GOT3 (cell line): ENCODE measurements around the gene A2M.

Experiments used
- DNase-seq: peaks from one replicate; lab custom pipeline; 2025; ENCODE audit warnings: mixed read lengths; lab: John Stamatoyannopoulos, UW

Gene A2M

GRCh38 chr12:9098463-9099026 is 17.2 kb downstream of the A2M start:
- DNase-seq = no peak

- DNase-seq = no peak
These were observed 17.6 kb downstream of the A2M start for GRCh38 chr12:9098115-9098452.

GRCh38 chr12:9096563-9097176 is 19.0 kb downstream of the A2M start:
- DNase-seq = no peak

GRCh38 chr12:9095322-9095721 is 20.4 kb downstream of the A2M start:
- no peak for DNase-seq

- no peak for DNase-seq
These were observed 21.1 kb downstream of the A2M start for GRCh38 chr12:9094512-9095206.

GRCh38 chr12:9091891-9092598 is 23.7 kb downstream of the A2M start:
- DNase-seq = no peak

GRCh38 chr12:9090220-9090619 is 25.5 kb downstream of the A2M start:
- DNase-seq = no peak

- DNase-seq = no peak
These were observed 28.5 kb downstream of the A2M start for GRCh38 chr12:9087087-9087835.

- no peak for DNase-seq
These were observed 29.6 kb downstream of the A2M start for GRCh38 chr12:9086087-9086486.

- DNase-seq = no peak
These were observed 31.3 kb downstream of the A2M start for GRCh38 chr12:9084417-9084816.

- no peak for DNase-seq
These were observed 31.9 kb downstream of the A2M start for GRCh38 chr12:9083793-9084192.

GRCh38 chr12:9081667-9082427 is 33.9 kb downstream of the A2M start:
- DNase-seq = no peak

- no peak for DNase-seq
These were observed 35.6 kb downstream of the A2M start for GRCh38 chr12:9079883-9080675.

GRCh38 chr12:9079082-9079481 is 36.6 kb downstream of the A2M start:
- DNase-seq = no peak

GRCh38 chr12:9077152-9078031 is 38.3 kb downstream of the A2M start:
- DNase-seq = no peak

GRCh38 chr12:9076733-9077132 is 39.0 kb downstream of the A2M start:
- DNase-seq = no peak

GRCh38 chr12:9075138-9075535 is 40.6 kb downstream of the A2M start:
- DNase-seq = no peak

GRCh38 chr12:9074484-9075137 is 41.1 kb downstream of the A2M start:
- no peak for DNase-seq

GRCh38 chr12:9073076-9073475 is 42.6 kb downstream of the A2M start:
- no peak for DNase-seq
